Activated CD4-positive, alpha-beta T cell treated with anti-CD3 and anti-CD28 coated beads for 1 hour (primary cell): ENCODE measurements around the gene LCN2.
"Not testable (repeated sequence)": the region's sequence is repeated elsewhere in the genome, so short reads cannot be mapped to it uniquely, and the experiment has no call there.

Source experiments
- DNase-seq: peaks from one replicate; pipeline ENCODE4 v3.0.0-alpha.2; 2020

Gene LCN2

GRCh38 chr9:128149001-128149701, at the start of gene LCN2:
LCN2 (plus strand) TSS chr9:128149453; CDS start chr9:128149526, 73 bp downstream.
- DNase-seq = no peak

- no peak for DNase-seq
Observed at GRCh38 chr9:128099932-128100491, 49.2 kb upstream of the LCN2 start.

- no peak for DNase-seq
Observed at GRCh38 chr9:128100581-128100980, 48.7 kb upstream of the LCN2 start.

GRCh38 chr9:128101231-128101661, 48.0 kb upstream of the LCN2 start:
- DNase-seq = no peak

- DNase-seq = no peak
Observed at GRCh38 chr9:128101690-128102089, 47.6 kb upstream of the LCN2 start.

GRCh38 chr9:128102196-128102595, 47.1 kb upstream of the LCN2 start:
- no peak for DNase-seq

- DNase-seq = no peak
Observed at GRCh38 chr9:128102861-128103588, 46.2 kb upstream of the LCN2 start.

GRCh38 chr9:128103589-128103962, 45.7 kb upstream of the LCN2 start:
- DNase-seq = peak; percentile 33

- no peak for DNase-seq
Observed at GRCh38 chr9:128104171-128104618, 45.1 kb upstream of the LCN2 start.

GRCh38 chr9:128105538-128106175, 43.6 kb upstream of the LCN2 start:
- no peak for DNase-seq

- no peak for DNase-seq
Observed at GRCh38 chr9:128106181-128106939, 42.9 kb upstream of the LCN2 start.

- DNase-seq = no peak
Observed at GRCh38 chr9:128106940-128107467, 42.2 kb upstream of the LCN2 start.

- no peak for DNase-seq
Observed at GRCh38 chr9:128107468-128108268, 41.6 kb upstream of the LCN2 start.

GRCh38 chr9:128108269-128109049, 40.8 kb upstream of the LCN2 start:
- no peak for DNase-seq

GRCh38 chr9:128109050-128109709, 40.1 kb upstream of the LCN2 start:
- no peak for DNase-seq

GRCh38 chr9:128111726-128112125, 37.5 kb upstream of the LCN2 start:
- DNase-seq = not testable (repeated sequence)

GRCh38 chr9:128113526-128114325, 35.5 kb upstream of the LCN2 start:
- DNase-seq = no peak

- no peak for DNase-seq
Observed at GRCh38 chr9:128114326-128115186, 34.7 kb upstream of the LCN2 start.
